Endothelial cell of umbilical vein (primary cell): ENCODE results near the gene TMEM161A. TPM values are rescaled to one million over a fixed set of nuclear protein-coding genes. Genes with fewer than 3 reads are reported as not detected.

Source experiments
- BruUV-seq: library from RNA; stranded (reverse); fragments of 400-500 nt; replicated peaks from 2 replicates; lab custom pipeline; 2021; lab: Mats Ljungman, UMichigan
- CTCF ChIA-PET: fragments of 300-600, 350-600 bp; sonication (Branson Sonifier 250); formaldehyde crosslinking; loops from one replicate; lab custom pipeline; 2021; ENCODE audit warnings: antibody characterized with exemption, inconsistent platforms; lab: Charles Lee
- POLR2A ChIA-PET: fragments of 300-600, 350-600 bp; sonication (Branson Sonifier 250); formaldehyde crosslinking; loops from one replicate; lab custom pipeline; 2021; ENCODE audit warnings: antibody characterized with exemption, inconsistent platforms; lab: Charles Lee
- DNase-seq: peaks from one replicate; pipeline ENCODE4 v3.0.0-alpha.2; 2011; ENCODE audit warnings: low read depth, low spot score
- FAIRE-seq: peaks from 2 replicates; lab custom pipeline; 2011; peaks lifted over from hg19 to GRCh38; lab: Jason Lieb, UNC
- H2AFZ ChIP-seq: 2 replicates; pipeline ENCODE4 v1.6.0; 2012; ENCODE audit warnings: low read depth, low read length, control low read depth, inconsistent platforms
- H3K27ac ChIP-seq: 2 replicates; pipeline ENCODE4 v1.5.1; 2011; ENCODE audit warnings: low read depth, mild to moderate bottlenecking, control low read depth, low read length, moderate library complexity; ENCODE audit not compliant: insufficient read depth
- H3K27me3 ChIP-seq, 2 experiments: 2 replicates each; pipeline versions ENCODE4 v1.6.0 to v1.6.1; 2011; ENCODE audit warnings: low read length in 2 of 2, mixed read lengths in 1 of 2; ENCODE audit not compliant: control insufficient read depth in 2 of 2, insufficient read depth in 2 of 2
- H3K36me3 ChIP-seq, 2 experiments: 2 replicates in 1 of 2; 3 replicates in 1 of 2; pipeline ENCODE4 v1.5.1; 2011; ENCODE audit warnings: low read length in 2 of 2, mild to moderate bottlenecking in 1 of 2, moderate library complexity in 1 of 2; ENCODE audit not compliant: control insufficient read depth in 2 of 2, insufficient read depth in 2 of 2; ENCODE audit errors: extremely low read depth in 1 of 2
- H3K4me1 ChIP-seq: 3 replicates; pipeline ENCODE4 v1.5.1; 2011; ENCODE audit warnings: mild to moderate bottlenecking, low read length; ENCODE audit not compliant: control insufficient read depth, insufficient read depth; ENCODE audit errors: extremely low read depth
- H3K4me2 ChIP-seq: 2 replicates; pipeline ENCODE4 v1.6.1; 2011; ENCODE audit warnings: low read length, control low read depth, mixed read lengths; ENCODE audit not compliant: insufficient read depth
- H3K4me3 ChIP-seq, 3 experiments: fragments of 200-600 bp in 1 of 3; sonication (generic), shearing (Covaris generic) in 1 of 3; replicated peaks in 1 of 3; 2 replicates each; pipeline ENCODE4 v1.5.1; 2011 to 2016; ENCODE audit warnings: control low read depth in 3 of 3, low read length in 3 of 3, mild to moderate bottlenecking in 2 of 3, inconsistent platforms in 1 of 3, low read depth in 1 of 3, moderate library complexity in 1 of 3; ENCODE audit not compliant: insufficient read depth in 1 of 3
- H3K79me2 ChIP-seq: 2 replicates; pipeline ENCODE4 v1.6.0; 2012; ENCODE audit warnings: low read length, inconsistent platforms; ENCODE audit not compliant: control insufficient read depth, insufficient read depth
- H3K9ac ChIP-seq: replicated peaks from 2 replicates; pipeline ENCODE3; 2011; ENCODE audit warnings: low read length, control low read depth; ENCODE audit not compliant: insufficient read depth; ENCODE audit errors: extremely low read depth
- H3K9me1 ChIP-seq: replicated peaks from 3 replicates; pipeline ENCODE4 v1.6.0; 2011; ENCODE audit warnings: mild to moderate bottlenecking, low read length; ENCODE audit not compliant: control insufficient read depth, insufficient read depth; ENCODE audit errors: extremely low read depth
- H3K9me3 ChIP-seq: replicated peaks from 2 replicates; pipeline ENCODE4 v1.5.1; 2012; ENCODE audit warnings: low read length, inconsistent platforms; ENCODE audit not compliant: control insufficient read depth, insufficient read depth
- H4K20me1 ChIP-seq: replicated peaks from 2 replicates; pipeline ENCODE3; 2011; ENCODE audit warnings: mild to moderate bottlenecking, low read length; ENCODE audit not compliant: control insufficient read depth, insufficient read depth; ENCODE audit errors: extremely low read depth
- CTCF ChIP-seq, 2 donors: IDR thresholded peaks; 1 replicate in 1 of 2; 2 replicates in 1 of 2; pipeline ENCODE4 v1.5.1; 2011; ENCODE audit warnings: low read length in 2 of 2, mild to moderate bottlenecking in 2 of 2, moderate library complexity in 2 of 2, control low read depth in 1 of 2, inconsistent platforms in 1 of 2, low read depth in 1 of 2; ENCODE audit not compliant: insufficient read depth in 1 of 2; ENCODE audit errors: extremely low read depth in 1 of 2
- EZH2 ChIP-seq: IDR thresholded peaks from 2 replicates; pipeline ENCODE4 v1.6.1; 2012; ENCODE audit warnings: borderline replicate concordance, low read depth, mild to moderate bottlenecking, moderate library complexity, low read length, inconsistent platforms; ENCODE audit not compliant: severe bottlenecking
- FOS ChIP-seq: IDR thresholded peaks from 2 replicates; pipeline ENCODE4 v1.6.1; 2011; ENCODE audit warnings: mild to moderate bottlenecking, low read length, moderate library complexity, borderline replicate concordance; ENCODE audit not compliant: insufficient read depth
- GATA2 ChIP-seq: IDR thresholded peaks from 2 replicates; pipeline ENCODE4 v1.7.0; 2011; ENCODE audit warnings: low read depth, mild to moderate bottlenecking, moderate library complexity, mixed read lengths, low read length; ENCODE audit not compliant: insufficient read length, insufficient read depth
- JUN ChIP-seq: IDR thresholded peaks from 2 replicates; pipeline ENCODE4 v1.6.1; 2011; ENCODE audit warnings: borderline replicate concordance, low read depth; ENCODE audit not compliant: insufficient read length, insufficient read depth
- MAX ChIP-seq: IDR thresholded peaks from 2 replicates; pipeline ENCODE4 v1.6.1; 2011; ENCODE audit not compliant: insufficient read depth, insufficient read length
- MYC ChIP-seq: IDR thresholded peaks from one replicate; pipeline ENCODE4 v1.6.1; 2011; ENCODE audit warnings: mild to moderate bottlenecking, low read depth, low read length
- POLR2A ChIP-seq: IDR thresholded peaks from 2 replicates; pipeline ENCODE4 v1.6.1; 2012; ENCODE audit warnings: low read depth, mild to moderate bottlenecking, control low read depth, low read length
- POLR2AphosphoS5 ChIP-seq: IDR thresholded peaks from 2 replicates; pipeline ENCODE4 v1.6.1; 2012; ENCODE audit warnings: low read depth, mild to moderate bottlenecking, control low read depth, low read length, moderate library complexity; ENCODE audit not compliant: insufficient read depth
- dilution Hi-C: fragments of 300-500 bp; cut with MboI; formaldehyde crosslinking; loops from one replicate; pipeline ENCODE4 v1.15.0; 2019; ENCODE audit warnings: low sequenced_read_pairs; ENCODE audit not compliant: extremely low pct_ligation_motif_present
- intact Hi-C: fragments of 100-400 bp; cut with micrococcal nuclease; formaldehyde crosslinking; loops from one replicate; pipeline ENCODE4 v1.10.0; 2022
- polyA plus RNA-seq, 4 experiments: library from polyadenylated mRNA; depleted of rRNA in 3 of 4; stranded (reverse) in 3 of 4; unstranded in 1 of 4; fragments of >200 nt; gene quantifications; 2 replicates each; pipeline versions ENCODE4 v1.2.1 to v1.2.3, GENCODE V29; 2011 to 2012; ENCODE audit warnings: missing spikeins in 1 of 4
- total RNA-seq: library from RNA; stranded (reverse); gene quantifications from 2 replicates; pipeline ENCODE4 v1.2.3, GENCODE V29; 2021

TMEM161A gene
- total and polyA plus RNA-seq, 2 donors (not counting 3 experiments of a cell fraction or from before 2014, with no cell fraction given), result 24.1 to 54.9 TPM

- CTCF ChIA-PET, result interaction anchor here (1.4 to 3.9 kb wide), 6 partner anchors 9 to 196 kb away, joined by 4 to 23 read pairs (median 12); partner anchors contain the start of gene MEF2B
- BruUV-seq, result no TSS peak
Measured at GRCh38 chr19:19146865-19147264, 8.6 kb upstream of the TMEM161A start.

More at GRCh38 chr19:19146865-19147264, 8.6 kb upstream of the TMEM161A start:
- Histone ChIP-seq H3K9ac (no peak overlapping the region), H3K27ac (no peak overlapping the region), H3K4me1 (no peaks in the 10 kb centered on the region), H3K27me3 (no peaks in the 10 kb centered on the region), H3K9me1 (no peaks in the 10 kb centered on the region), H3K4me2 (no peak overlapping the region), H2AFZ (no peak overlapping the region), H3K36me3 (no peaks in the 10 kb centered on the region), H3K4me3 (no peak overlapping the region), H4K20me1 (no peaks in the 10 kb centered on the region), H3K9me3 (no peaks in the 10 kb centered on the region), H3K79me2 (no peaks in the 10 kb centered on the region)
- no peak for FAIRE-seq
- POLR2A ChIA-PET, result no interaction called here
- dilution Hi-C loops, result no loop called here
- DNase-seq, result no peak
- intact Hi-C loops, result loop anchor here (1.0 kb wide), 3 partner anchors 28 to 343 kb away; no protein-coding TSS in a partner anchor
- no peak for TF ChIP-seq JUN
- TF ChIP-seq CTCF (IDR thresholded peaks at IDR 0.05; ENCODE audit: extremely low read depth in 1 of 2, insufficient read depth in 1 of 2, low read depth in 1 of 2, low read length in 2 of 2), result no peak
- TF ChIP-seq GATA2, result no peak
- TF ChIP-seq MAX, result no peak
- TF ChIP-seq FOS, result no peak
- no peak for TF ChIP-seq POLR2A
- no peak for TF ChIP-seq EZH2
- no peak for TF ChIP-seq MYC
- no peak for TF ChIP-seq POLR2AphosphoS5
